GM12864 (cell line): ENCODE data around the gene ALK.

ENCODE experiments used
- DNase-seq: peaks from one replicate; pipeline ENCODE4 v3.0.0-alpha.2; 2011; ENCODE audit warnings: low read depth
- H3K4me3 ChIP-seq: 2 replicates; pipeline ENCODE4 v1.5.1; 2011; ENCODE audit warnings: mild to moderate bottlenecking, low read depth, low read length, control low read depth
- CTCF ChIP-seq: IDR thresholded peaks from 2 replicates; pipeline ENCODE4 v1.5.1; 2011; ENCODE audit warnings: low read depth, mild to moderate bottlenecking, moderate library complexity, low read length, control low read depth, inconsistent platforms; ENCODE audit errors: missing control alignments

The ALK gene

GRCh38 chr2:29916571-29916970 lies 4.8 kb downstream of the ALK start:
- no peak overlapping the region for H3K4me3 ChIP-seq
- no peak for DNase-seq
- TF ChIP-seq CTCF = no peak

- no peak overlapping the region for H3K4me3 ChIP-seq
- no peak for TF ChIP-seq CTCF
- no peak for DNase-seq
Measured at GRCh38 chr2:29910960-29911359, 10.4 kb downstream of the ALK start.

- no peak for DNase-seq
Measured at GRCh38 chr2:29910465-29910864, 10.9 kb downstream of the ALK start.

GRCh38 chr2:29902356-29902755 lies 19.0 kb downstream of the ALK start:
- H3K4me3 ChIP-seq = no peak overlapping the region
- no peak for DNase-seq
- no peak for TF ChIP-seq CTCF

More at GRCh38 chr2:29910465-29910864, 10.9 kb downstream of the ALK start:
- H3K4me3 ChIP-seq = no peak overlapping the region
- no peak for TF ChIP-seq CTCF

- H3K4me3 ChIP-seq = no peak overlapping the region
- DNase-seq = no peak
- TF ChIP-seq CTCF = no peak
Measured at GRCh38 chr2:29900971-29901633, 20.3 kb downstream of the ALK start.

GRCh38 chr2:29898999-29899398 lies 22.4 kb downstream of the ALK start:
- TF ChIP-seq CTCF = no peak
- DNase-seq = no peak
- no peak overlapping the region for H3K4me3 ChIP-seq
